Fibroblast of skin of left biceps (primary cell): ENCODE measurements around the gene IVNS1ABP.
"Not testable (repeated sequence)": the region's sequence is repeated elsewhere in the genome, so short reads cannot be mapped to it uniquely, and the experiment has no call there.

ENCODE experiments used
- DNase-seq, 2 experiments: peaks; one replicate each; pipeline ENCODE4 v3.0.0-alpha.2; 2013; ENCODE audit warnings: low read depth in 2 of 2

Gene IVNS1ABP

GRCh38 chr1:185317034-185317885, at the start of gene IVNS1ABP:
Gene IVNS1ABP (minus strand): TSS chr1:185317243. CDS start chr1:185309493, 7,750 bp downstream.
- DNase-seq: peak; percentile 77 to 81

GRCh38 chr1:185365951-185366350, 48.9 kb upstream of the IVNS1ABP start:
- no peak for DNase-seq

GRCh38 chr1:185364528-185364927, 47.5 kb upstream of the IVNS1ABP start:
- DNase-seq: not testable (repeated sequence)

- DNase-seq: no peak
Observed at GRCh38 chr1:185363205-185363604, 46.2 kb upstream of the IVNS1ABP start.

- DNase-seq: peak in 1 of 2 experiments; percentile 28
Observed at GRCh38 chr1:185360714-185361113, 43.7 kb upstream of the IVNS1ABP start.

GRCh38 chr1:185358957-185359356, 41.9 kb upstream of the IVNS1ABP start:
- DNase-seq: no peak

- no peak for DNase-seq
Observed at GRCh38 chr1:185355947-185356346, 38.9 kb upstream of the IVNS1ABP start.

- DNase-seq: no peak
Observed at GRCh38 chr1:185353124-185353523, 36.1 kb upstream of the IVNS1ABP start.

- DNase-seq: peak; percentile 3 to 25
Observed at GRCh38 chr1:185351734-185352466, 34.9 kb upstream of the IVNS1ABP start.

GRCh38 chr1:185350027-185350442, 33.0 kb upstream of the IVNS1ABP start:
- DNase-seq: no peak

- no peak for DNase-seq
Observed at GRCh38 chr1:185349556-185349955, 32.5 kb upstream of the IVNS1ABP start.

- no peak for DNase-seq
Observed at GRCh38 chr1:185348985-185349384, 31.9 kb upstream of the IVNS1ABP start.

GRCh38 chr1:185348296-185348695, 31.3 kb upstream of the IVNS1ABP start:
- no peak for DNase-seq

GRCh38 chr1:185345913-185346720, 29.1 kb upstream of the IVNS1ABP start:
- no peak for DNase-seq

- no peak for DNase-seq
Observed at GRCh38 chr1:185343306-185343705, 26.3 kb upstream of the IVNS1ABP start.

GRCh38 chr1:185342672-185343259, 25.7 kb upstream of the IVNS1ABP start:
- no peak for DNase-seq

GRCh38 chr1:185342017-185342416, 25.0 kb upstream of the IVNS1ABP start:
- DNase-seq: no peak

- no peak for DNase-seq
Observed at GRCh38 chr1:185341196-185341781, 24.2 kb upstream of the IVNS1ABP start.

- no peak for DNase-seq
Observed at GRCh38 chr1:185338719-185339622, 21.9 kb upstream of the IVNS1ABP start.

- DNase-seq: no peak
Observed at GRCh38 chr1:185337246-185337645, 20.2 kb upstream of the IVNS1ABP start.
